ENCODE measurements around the gene GPR25.

GRCh38 chr1:200834383-200834782 is 38.4 kb upstream of the GPR25 start:
- TF ChIP-seq CTCF (IDR thresholded peaks at IDR 0.05) (no peak), EP300 (IDR thresholded peaks at IDR 0.05) (no peak)

All from esophagus muscularis mucosa (tissue), 3 donors.